Measurements from ENCODE around the gene UGP2.
A peak's percentile ranks its signal among the peaks of the same experiment; 100 is the strongest.

The UGP2 gene

DNA sequence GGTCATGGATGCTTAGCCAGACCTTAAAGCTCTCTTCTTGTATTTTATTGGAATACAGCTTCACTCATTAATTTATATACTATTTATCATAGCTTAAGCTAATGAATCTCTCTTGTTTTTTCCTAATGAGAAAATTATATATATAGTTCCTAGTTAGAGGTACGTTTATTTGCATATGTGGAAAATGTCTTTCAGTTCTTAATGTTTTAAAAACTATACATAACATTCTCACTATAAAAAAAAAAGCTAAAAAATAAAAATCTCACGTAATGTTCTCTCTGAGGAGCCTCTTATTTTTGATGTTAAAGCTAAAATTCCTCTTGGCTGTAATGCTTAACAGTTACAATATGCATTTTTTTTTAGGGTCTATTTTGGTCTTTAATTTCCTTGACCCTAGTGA, 16.6 kb downstream of the UGP2 start:
- no peak for TF ChIP-seq GABPA (IDR thresholded peaks at IDR 0.05; ENCODE audit: low read depth)
- TF ChIP-seq, protein P1, sequence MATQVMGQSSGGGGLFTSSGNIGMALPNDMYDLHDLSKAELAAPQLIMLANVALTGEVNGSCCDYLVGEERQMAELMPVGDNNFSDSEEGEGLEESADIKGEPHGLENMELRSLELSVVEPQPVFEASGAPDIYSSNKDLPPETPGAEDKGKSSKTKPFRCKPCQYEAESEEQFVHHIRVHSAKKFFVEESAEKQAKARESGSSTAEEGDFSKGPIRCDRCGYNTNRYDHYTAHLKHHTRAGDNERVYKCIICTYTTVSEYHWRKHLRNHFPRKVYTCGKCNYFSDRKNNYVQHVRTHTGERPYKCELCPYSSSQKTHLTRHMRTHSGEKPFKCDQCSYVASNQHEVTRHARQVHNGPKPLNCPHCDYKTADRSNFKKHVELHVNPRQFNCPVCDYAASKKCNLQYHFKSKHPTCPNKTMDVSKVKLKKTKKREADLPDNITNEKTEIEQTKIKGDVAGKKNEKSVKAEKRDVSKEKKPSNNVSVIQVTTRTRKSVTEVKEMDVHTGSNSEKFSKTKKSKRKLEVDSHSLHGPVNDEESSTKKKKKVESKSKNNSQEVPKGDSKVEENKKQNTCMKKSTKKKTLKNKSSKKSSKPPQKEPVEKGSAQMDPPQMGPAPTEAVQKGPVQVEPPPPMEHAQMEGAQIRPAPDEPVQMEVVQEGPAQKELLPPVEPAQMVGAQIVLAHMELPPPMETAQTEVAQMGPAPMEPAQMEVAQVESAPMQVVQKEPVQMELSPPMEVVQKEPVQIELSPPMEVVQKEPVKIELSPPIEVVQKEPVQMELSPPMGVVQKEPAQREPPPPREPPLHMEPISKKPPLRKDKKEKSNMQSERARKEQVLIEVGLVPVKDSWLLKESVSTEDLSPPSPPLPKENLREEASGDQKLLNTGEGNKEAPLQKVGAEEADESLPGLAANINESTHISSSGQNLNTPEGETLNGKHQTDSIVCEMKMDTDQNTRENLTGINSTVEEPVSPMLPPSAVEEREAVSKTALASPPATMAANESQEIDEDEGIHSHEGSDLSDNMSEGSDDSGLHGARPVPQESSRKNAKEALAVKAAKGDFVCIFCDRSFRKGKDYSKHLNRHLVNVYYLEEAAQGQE (IDR thresholded peaks at IDR 0.05; ENCODE audit: insufficient replicate concordance, low read depth): no peak
- TF ChIP-seq POLR2AphosphoS5 (IDR thresholded peaks at IDR 0.05; ENCODE audit: low read depth): no peak
- no peak for TF ChIP-seq CTCF (IDR thresholded peaks at IDR 0.05; ENCODE audit: insufficient read depth, low read length)
- no peak for TF ChIP-seq SPI1 (IDR thresholded peaks at IDR 0.05; ENCODE audit: borderline replicate concordance, low read depth)
- Histone ChIP-seq H3K27ac (replicated peaks) (no peak overlapping the region), H3K4me3 (replicated peaks; ENCODE audit: insufficient read depth, low read length) (no peak overlapping the region), H3K27me3 (ENCODE audit: insufficient read depth, poor library complexity, severe bottlenecking) (no peaks in the 10 kb centered on the region)
- DNase-seq (ENCODE audit: low read depth in 1 of 2, low spot score in 1 of 2): no peak

DNA sequence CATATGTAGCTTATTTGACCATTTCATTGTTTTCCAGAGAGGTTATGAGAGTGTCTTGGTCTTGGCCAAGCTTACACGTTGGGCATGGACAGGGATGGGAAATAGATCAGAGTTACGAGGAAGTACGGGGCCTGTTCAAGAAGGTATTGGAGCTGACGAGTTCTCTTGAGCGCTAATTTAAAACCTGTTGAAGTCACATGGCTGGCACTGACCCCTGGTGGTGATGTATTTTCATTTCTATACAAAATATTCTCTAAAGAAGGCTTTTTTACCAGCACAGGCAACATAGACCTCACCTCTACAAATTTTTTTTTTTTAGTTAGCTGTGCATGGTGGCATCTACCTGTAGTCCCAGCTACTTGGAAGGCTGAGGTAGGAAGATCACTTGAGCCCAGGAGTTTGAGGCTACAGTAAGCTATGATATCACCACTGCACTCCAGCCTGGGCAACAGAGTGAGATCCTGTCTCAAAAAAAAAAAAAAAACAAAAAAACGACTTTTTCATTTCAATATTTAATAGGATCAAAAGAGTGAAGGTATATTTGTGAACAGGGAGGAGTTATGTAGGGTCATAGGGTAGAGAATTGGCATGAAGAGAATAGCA, 19.6 kb downstream of the UGP2 start:
- TF ChIP-seq GABPA (IDR thresholded peaks at IDR 0.05; ENCODE audit: low read depth) (no peak), SPI1 (IDR thresholded peaks at IDR 0.05; ENCODE audit: borderline replicate concordance, low read depth) (no peak), CTCF (IDR thresholded peaks at IDR 0.05; ENCODE audit: insufficient read depth, low read length) (no peak)
- no peaks in the 10 kb centered on the region for H3K27me3 ChIP-seq (ENCODE audit: insufficient read depth, poor library complexity, severe bottlenecking)
- peak; percentile 31 to 59 for DNase-seq (ENCODE audit: low read depth in 1 of 2, low spot score in 1 of 2)
- H3K4me3 ChIP-seq (replicated peaks; ENCODE audit: insufficient read depth, low read length): no peak overlapping the region
- no peak overlapping the region for H3K27ac ChIP-seq (replicated peaks)

GRCh38 chr2:63862806-63863205, 21.1 kb downstream of the UGP2 start:
- TF ChIP-seq GABPA (IDR thresholded peaks at IDR 0.05; ENCODE audit: low read depth): no peak
- no peak for TF ChIP-seq POLR2AphosphoS5 (IDR thresholded peaks at IDR 0.05; ENCODE audit: low read depth)
- TF ChIP-seq, protein P1 (IDR thresholded peaks at IDR 0.05; ENCODE audit: insufficient replicate concordance, low read depth): no peak
- TF ChIP-seq SPI1 (IDR thresholded peaks at IDR 0.05; ENCODE audit: borderline replicate concordance, low read depth): no peak
- no peak for TF ChIP-seq CTCF (IDR thresholded peaks at IDR 0.05; ENCODE audit: insufficient read depth, low read length)
- no peak overlapping the region for H3K27ac ChIP-seq (replicated peaks)
- no peak overlapping the region for H3K4me3 ChIP-seq (replicated peaks; ENCODE audit: insufficient read depth, low read length)
- DNase-seq (ENCODE audit: low read depth in 1 of 2, low spot score in 1 of 2): no peak
- no peaks in the 10 kb centered on the region for H3K27me3 ChIP-seq (ENCODE audit: insufficient read depth, poor library complexity, severe bottlenecking)

DNA sequence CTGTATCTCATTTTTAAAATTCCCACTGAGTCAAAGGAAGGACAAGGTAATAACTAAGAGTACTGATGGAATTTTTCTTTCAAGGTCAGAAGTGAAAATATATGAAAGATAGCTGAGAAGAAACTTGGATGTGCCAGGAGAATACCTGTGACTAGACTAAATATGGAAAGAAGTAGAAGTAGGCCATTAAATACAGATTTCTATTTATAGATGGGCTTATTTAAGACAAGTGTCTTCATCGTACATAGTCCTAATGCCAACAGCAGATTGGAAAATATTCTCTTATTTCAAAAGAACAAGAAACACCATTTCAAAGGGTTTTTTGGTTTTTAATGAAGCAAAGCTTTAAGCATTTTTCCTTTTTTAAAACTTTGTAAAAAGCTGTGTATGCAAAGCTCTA, 22.0 kb downstream of the UGP2 start:
- Histone ChIP-seq H3K27ac (replicated peaks) (no peak overlapping the region), H3K27me3 (ENCODE audit: insufficient read depth, poor library complexity, severe bottlenecking) (no peaks in the 10 kb centered on the region), H3K4me3 (replicated peaks; ENCODE audit: insufficient read depth, low read length) (no peak overlapping the region)
- no peak for TF ChIP-seq POLR2AphosphoS5 (IDR thresholded peaks at IDR 0.05; ENCODE audit: low read depth)
- no peak for TF ChIP-seq CTCF (IDR thresholded peaks at IDR 0.05; ENCODE audit: insufficient read depth, low read length)
- TF ChIP-seq GABPA (IDR thresholded peaks at IDR 0.05; ENCODE audit: low read depth): no peak
- TF ChIP-seq, protein P1 (IDR thresholded peaks at IDR 0.05; ENCODE audit: insufficient replicate concordance, low read depth): no peak
- no peak for DNase-seq (ENCODE audit: low read depth in 1 of 2, low spot score in 1 of 2)

All from HL-60 (cell line).